Prostate gland (tissue), 2 donors: ENCODE measurements around the gene FBXL3.

Experiments used
- POLR2A ChIP-seq: fragments of 450-650 bp; IDR thresholded peaks from one replicate; pipeline ENCODE4 v1.6.1; 2016; ENCODE audit warnings: antibody characterized with exemption, mild to moderate bottlenecking
- POLR2AphosphoS5 ChIP-seq: sonication (generic); formaldehyde crosslinking; IDR thresholded peaks from one replicate; pipeline ENCODE4 v1.6.1; 2017; ENCODE audit warnings: antibody characterized with exemption
- TF ChIP-seq, protein P1 (sequence below), 4 experiments: fragments of 200-600 bp in 2 of 4; fragments of 450-650 bp in 2 of 4; sonication (generic) in 2 of 4; IDR thresholded peaks; 1 replicate in 3 of 4; 2 replicates in 1 of 4; pipeline ENCODE4 v1.5.1; 2016 to 2019; ENCODE audit warnings: antibody characterized with exemption in 4 of 4, mild to moderate bottlenecking in 2 of 4, moderate library complexity in 2 of 4

DNA sequence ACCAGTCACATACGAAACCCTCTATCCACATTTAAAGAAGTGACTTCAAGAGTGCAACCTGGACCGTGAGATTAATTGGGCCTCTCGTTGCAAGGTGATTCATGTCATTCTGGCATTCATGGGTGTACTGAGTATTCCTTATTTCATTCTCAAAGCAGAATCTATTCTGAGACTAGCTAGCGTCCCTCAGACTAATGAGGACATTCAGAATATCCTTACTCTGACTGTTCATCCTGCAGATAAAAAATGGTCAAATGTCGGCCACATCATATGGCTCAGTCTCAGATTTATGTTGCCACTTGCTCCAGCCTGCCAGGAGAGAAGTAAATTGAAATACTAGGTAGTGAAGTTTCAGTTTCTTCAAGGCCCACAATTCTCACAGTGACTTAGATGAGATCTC lies 71.3 kb downstream of the FBXL3 start:
- TF ChIP-seq, protein P1, sequence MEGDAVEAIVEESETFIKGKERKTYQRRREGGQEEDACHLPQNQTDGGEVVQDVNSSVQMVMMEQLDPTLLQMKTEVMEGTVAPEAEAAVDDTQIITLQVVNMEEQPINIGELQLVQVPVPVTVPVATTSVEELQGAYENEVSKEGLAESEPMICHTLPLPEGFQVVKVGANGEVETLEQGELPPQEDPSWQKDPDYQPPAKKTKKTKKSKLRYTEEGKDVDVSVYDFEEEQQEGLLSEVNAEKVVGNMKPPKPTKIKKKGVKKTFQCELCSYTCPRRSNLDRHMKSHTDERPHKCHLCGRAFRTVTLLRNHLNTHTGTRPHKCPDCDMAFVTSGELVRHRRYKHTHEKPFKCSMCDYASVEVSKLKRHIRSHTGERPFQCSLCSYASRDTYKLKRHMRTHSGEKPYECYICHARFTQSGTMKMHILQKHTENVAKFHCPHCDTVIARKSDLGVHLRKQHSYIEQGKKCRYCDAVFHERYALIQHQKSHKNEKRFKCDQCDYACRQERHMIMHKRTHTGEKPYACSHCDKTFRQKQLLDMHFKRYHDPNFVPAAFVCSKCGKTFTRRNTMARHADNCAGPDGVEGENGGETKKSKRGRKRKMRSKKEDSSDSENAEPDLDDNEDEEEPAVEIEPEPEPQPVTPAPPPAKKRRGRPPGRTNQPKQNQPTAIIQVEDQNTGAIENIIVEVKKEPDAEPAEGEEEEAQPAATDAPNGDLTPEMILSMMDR (IDR thresholded peaks at IDR 0.05), result no peak
- TF ChIP-seq POLR2A (no peak), POLR2AphosphoS5 (no peak)
